Brain microvascular endothelial cell (primary cell): ENCODE measurements around the gene DTD2.

ENCODE experiments used
- DNase-seq: peaks from one replicate; pipeline ENCODE4 v3.0.0-alpha.2; 2020
- H3K27ac ChIP-seq: fragments of 250-450 bp; sonication (Bioruptor Pico); 2 replicates; pipeline ENCODE4 v1.5.1; 2020; ENCODE audit warnings: mild to moderate bottlenecking, moderate library complexity
- H3K27me3 ChIP-seq: fragments of 250-450 bp; sonication (Bioruptor Pico); replicated peaks from 2 replicates; pipeline ENCODE4 v1.5.1; 2020; ENCODE audit warnings: mild to moderate bottlenecking
- H3K36me3 ChIP-seq: fragments of 250-450 bp; sonication (Bioruptor Pico); replicated peaks from 2 replicates; pipeline ENCODE4 v1.5.1; 2020; ENCODE audit warnings: mild to moderate bottlenecking
- H3K4me3 ChIP-seq: 2 replicates; pipeline ENCODE4 v1.5.1; 2011; ENCODE audit warnings: low read depth, mild to moderate bottlenecking, control low read depth, low read length, moderate library complexity
- CTCF ChIP-seq: IDR thresholded peaks from 2 replicates; pipeline ENCODE4 v1.5.1; 2011; ENCODE audit warnings: low read depth, mild to moderate bottlenecking, moderate library complexity, low read length, control low read depth, inconsistent platforms; ENCODE audit errors: missing control alignments
- in situ Hi-C: cut with HindIII; loops from 2 replicates; pipeline ENCODE4 v1.10.0; 2017; ENCODE audit warnings: low sequenced_read_pairs, low pct_ligation_motif_present

DTD2 gene

GRCh38 chr14:31428011-31428410 lies 29.3 kb downstream of the DTD2 start:
- no peak overlapping the region for H3K27ac ChIP-seq
- H3K36me3 ChIP-seq = no peaks in the 10 kb centered on the region
- TF ChIP-seq CTCF = no peak
- H3K4me3 ChIP-seq = no peak overlapping the region
- H3K27me3 ChIP-seq = no peaks in the 10 kb centered on the region
- no peak for DNase-seq
- in situ Hi-C loops = no loop called here

GRCh38 chr14:31426663-31427062 lies 30.6 kb downstream of the DTD2 start:
- Histone ChIP-seq H3K27ac (no peak overlapping the region), H3K4me3 (no peak overlapping the region), H3K27me3 (no peaks in the 10 kb centered on the region), H3K36me3 (no peaks in the 10 kb centered on the region)
- no peak for TF ChIP-seq CTCF
- no peak for DNase-seq
- in situ Hi-C loops = no loop called here

GRCh38 chr14:31425905-31426304 lies 31.4 kb downstream of the DTD2 start:
- TF ChIP-seq CTCF = no peak
- Histone ChIP-seq H3K4me3 (no peak overlapping the region), H3K36me3 (no peaks in the 10 kb centered on the region), H3K27me3 (no peaks in the 10 kb centered on the region), H3K27ac (no peak overlapping the region)
- DNase-seq = no peak
- in situ Hi-C loops = no loop called here

GRCh38 chr14:31421200-31421599 lies 36.1 kb downstream of the DTD2 start:
- in situ Hi-C loops = no loop called here
- H3K27ac ChIP-seq = no peak overlapping the region
- H3K36me3 ChIP-seq = no peaks in the 10 kb centered on the region
- TF ChIP-seq CTCF = no peak
- H3K4me3 ChIP-seq = no peak overlapping the region
- no peaks in the 10 kb centered on the region for H3K27me3 ChIP-seq
- DNase-seq = no peak

GRCh38 chr14:31420319-31421111 lies 36.8 kb downstream of the DTD2 start, which contains the start of gene HEATR5A:
HEATR5A (minus strand) TSS chr14:31420550; CDS start chr14:31402975, 17,575 bp downstream.
- in situ Hi-C loops = no loop called here
- peak within 1 kb of the TSS; percentile 100 for H3K4me3 ChIP-seq
- no peaks in the 10 kb centered on the region for H3K27me3 ChIP-seq
- peak; percentile 38 for TF ChIP-seq CTCF
- H3K27ac ChIP-seq = peak within 1 kb of the TSS; percentile 72
- DNase-seq = peak; percentile 91
- H3K36me3 ChIP-seq = no peaks in the 10 kb centered on the region

GRCh38 chr14:31419967-31420318 lies 37.4 kb downstream of the DTD2 start:
- H3K27ac ChIP-seq = peak overlapping the region; percentile 72
- peak overlapping the region; percentile 100 for H3K4me3 ChIP-seq
- in situ Hi-C loops = no loop called here
- TF ChIP-seq CTCF = no peak
- H3K36me3 ChIP-seq = no peaks in the 10 kb centered on the region
- no peak for DNase-seq
- H3K27me3 ChIP-seq = no peaks in the 10 kb centered on the region
